Measurements from ENCODE around the gene USP30. TPM values are rescaled to one million over a fixed set of nuclear protein-coding genes. Genes with fewer than 3 reads are reported as not detected.

Gene USP30
- total RNA-seq, 1 experiment from 2014 or later = 7.8 TPM

DNA sequence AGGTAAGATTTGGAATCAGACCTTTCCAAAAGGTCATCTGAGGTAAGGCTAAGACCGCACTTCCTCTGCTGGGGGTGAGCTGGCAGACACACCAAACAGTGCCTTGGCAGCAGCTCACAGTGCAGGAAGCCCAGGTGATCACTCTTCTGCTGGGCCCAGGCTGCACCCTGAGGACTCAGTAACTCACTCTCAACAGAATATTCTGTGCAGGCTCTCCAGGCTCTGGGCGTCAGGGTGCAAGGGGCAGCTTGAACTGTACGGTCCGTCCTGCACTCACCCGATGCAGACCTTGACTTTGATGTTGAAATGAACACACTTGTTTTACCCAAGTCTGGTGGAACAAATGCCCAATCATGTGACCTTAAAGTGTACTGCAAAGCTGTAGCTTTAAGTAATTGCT lies 34.9 kb downstream of the USP30 start:
- Histone ChIP-seq H2BK15ac (ENCODE audit: low read depth, low read length) (no peak overlapping the region), H2BK5ac (ENCODE audit: insufficient read length, low read length) (no peak overlapping the region)
- WGBS (ENCODE audit: extremely low coverage, insufficient read length, low lambda C conversion rate) = no CpG with 5 or more reads among the region's 5 CpGs

More for the DNA sequence above, 34.9 kb downstream of the USP30 start:
- H3K27me3 ChIP-seq (ENCODE audit: insufficient read depth, low read length) = no peaks in the 10 kb centered on the region
- H3K4me2 ChIP-seq (ENCODE audit: insufficient read depth, insufficient read length, low read length) = no peak overlapping the region
- H2BK12ac ChIP-seq (ENCODE audit: insufficient read length, low read depth, low read length) = no peak overlapping the region
- H3T11ph ChIP-seq (ENCODE audit: low read length) = no peak overlapping the region
- H4K91ac ChIP-seq (ENCODE audit: insufficient read length, low read depth, low read length) = no peak overlapping the region
- no peak overlapping the region for H3K9ac ChIP-seq (ENCODE audit: extremely low read depth, insufficient read length, low read length)
- no peak overlapping the region for H2AFZ ChIP-seq (ENCODE audit: low read length)
- H3K4me3 Mint-ChIP-seq = no peak overlapping the region
- H3K23me2 ChIP-seq (ENCODE audit: insufficient read length, low read depth, low read length, poor library complexity, severe bottlenecking) = no peaks in the 10 kb centered on the region
- H3K18ac ChIP-seq (ENCODE audit: insufficient read length, low read depth, low read length) = no peak overlapping the region
- H2BK120ac ChIP-seq (ENCODE audit: low read depth, low read length, poor library complexity, severe bottlenecking) = no peak overlapping the region
- peaks cover 4% of the 10 kb centered on the region for H3K27me3 Mint-ChIP-seq (ENCODE audit: low read depth)
- TF ChIP-seq, protein P1, sequence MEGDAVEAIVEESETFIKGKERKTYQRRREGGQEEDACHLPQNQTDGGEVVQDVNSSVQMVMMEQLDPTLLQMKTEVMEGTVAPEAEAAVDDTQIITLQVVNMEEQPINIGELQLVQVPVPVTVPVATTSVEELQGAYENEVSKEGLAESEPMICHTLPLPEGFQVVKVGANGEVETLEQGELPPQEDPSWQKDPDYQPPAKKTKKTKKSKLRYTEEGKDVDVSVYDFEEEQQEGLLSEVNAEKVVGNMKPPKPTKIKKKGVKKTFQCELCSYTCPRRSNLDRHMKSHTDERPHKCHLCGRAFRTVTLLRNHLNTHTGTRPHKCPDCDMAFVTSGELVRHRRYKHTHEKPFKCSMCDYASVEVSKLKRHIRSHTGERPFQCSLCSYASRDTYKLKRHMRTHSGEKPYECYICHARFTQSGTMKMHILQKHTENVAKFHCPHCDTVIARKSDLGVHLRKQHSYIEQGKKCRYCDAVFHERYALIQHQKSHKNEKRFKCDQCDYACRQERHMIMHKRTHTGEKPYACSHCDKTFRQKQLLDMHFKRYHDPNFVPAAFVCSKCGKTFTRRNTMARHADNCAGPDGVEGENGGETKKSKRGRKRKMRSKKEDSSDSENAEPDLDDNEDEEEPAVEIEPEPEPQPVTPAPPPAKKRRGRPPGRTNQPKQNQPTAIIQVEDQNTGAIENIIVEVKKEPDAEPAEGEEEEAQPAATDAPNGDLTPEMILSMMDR (conservative IDR thresholded peaks at IDR 0.05) = no peak
- no peaks in the 10 kb centered on the region for H3K79me2 ChIP-seq (ENCODE audit: insufficient read depth, low read length)
- no peak overlapping the region for H4K5ac ChIP-seq (ENCODE audit: insufficient read length, low read depth, low read length)
- H3K79me1 ChIP-seq (ENCODE audit: insufficient read depth, low read depth, low read length, poor library complexity, severe bottlenecking) = no peaks in the 10 kb centered on the region
- no peaks in the 10 kb centered on the region for H3K4me1 ChIP-seq (ENCODE audit: insufficient read depth, low read length)
- H3K4me1 Mint-ChIP-seq = peaks cover 5 to 6% of the 10 kb centered on the region in 2 experiments; a peak in 2 of 4 replicates
- H3K36me3 Mint-ChIP-seq (ENCODE audit: insufficient read depth in 1 of 3, low read depth in 3 of 3) = peaks cover 10 to 54% (median 46%) of the 10 kb centered on the region in 3 experiments; a peak in 6 of 7 replicates
- no peaks in the 10 kb centered on the region for H3K9me3 ChIP-seq (ENCODE audit: control insufficient read depth, low read depth, low read length)
- H2AK5ac ChIP-seq (ENCODE audit: insufficient read length, low read length) = no peak overlapping the region
- no peak for DNase-seq
- H3K14ac ChIP-seq (ENCODE audit: insufficient read depth, low read length) = no peak overlapping the region
- no peak overlapping the region for H3K23ac ChIP-seq (ENCODE audit: insufficient read length, low read depth, low read length)
- H4K8ac ChIP-seq (replicated peaks; ENCODE audit: insufficient read length, low read depth, low read length) = no peak overlapping the region
- no peak overlapping the region for H3K56ac ChIP-seq (ENCODE audit: insufficient read length, low read depth, low read length)
- H3K27ac Mint-ChIP-seq = no peak overlapping the region
- H3K9me3 Mint-ChIP-seq = no peaks in the 10 kb centered on the region
- H4K20me1 ChIP-seq (ENCODE audit: control insufficient read depth, insufficient read depth, insufficient read length) = no peaks in the 10 kb centered on the region
- H3K27ac ChIP-seq (ENCODE audit: insufficient read length, low read depth, low read length) = no peak overlapping the region
- no peak overlapping the region for H2BK20ac ChIP-seq (ENCODE audit: low read depth, low read length, poor library complexity, severe bottlenecking)
- H3K4ac ChIP-seq (ENCODE audit: low read depth, low read length) = no peak overlapping the region
